H9 (cell line): ENCODE measurements around the gene ST6GAL1. TPM values are rescaled to one million over a fixed set of nuclear protein-coding genes. Genes with fewer than 3 reads are reported as not detected.
A peak's percentile ranks its signal among the peaks of the same experiment; 100 is the strongest.

Source experiments
- DNase-seq: peaks from one replicate; pipeline ENCODE4 v3.0.0-alpha.2; 2017
- H2AFZ ChIP-seq: one replicate; pipeline ENCODE4 v1.6.1; 2013; ENCODE audit warnings: mild to moderate bottlenecking, low read length, control low read depth, moderate library complexity
- H2AK5ac ChIP-seq: 2 replicates; pipeline ENCODE4 v1.6.1; 2013; ENCODE audit warnings: low read length, control low read depth, mixed read lengths; ENCODE audit not compliant: insufficient read length
- H2BK120ac ChIP-seq: one replicate; pipeline ENCODE4 v1.6.1; 2013; ENCODE audit warnings: low read depth, mild to moderate bottlenecking, low read length, control low read depth, inconsistent platforms; ENCODE audit not compliant: poor library complexity, severe bottlenecking
- H2BK12ac ChIP-seq: 2 replicates; pipeline ENCODE4 v1.6.1; 2013; ENCODE audit warnings: low read length, control low read depth, mixed read lengths, low read depth; ENCODE audit not compliant: insufficient read length
- H2BK15ac ChIP-seq: 2 replicates; pipeline ENCODE4 v1.6.1; 2013; ENCODE audit warnings: low read depth, low read length, control low read depth
- H2BK20ac ChIP-seq: one replicate; pipeline ENCODE4 v1.6.1; 2013; ENCODE audit warnings: low read depth, mild to moderate bottlenecking, low read length, control low read depth, inconsistent platforms; ENCODE audit not compliant: poor library complexity, severe bottlenecking
- H2BK5ac ChIP-seq: 2 replicates; pipeline ENCODE4 v1.6.1; 2013; ENCODE audit warnings: low read length, control low read depth, mixed read lengths; ENCODE audit not compliant: insufficient read length
- H3K14ac ChIP-seq: 2 replicates; pipeline ENCODE4 v1.6.1; 2013; ENCODE audit warnings: low read length, control low read depth; ENCODE audit not compliant: insufficient read depth
- H3K18ac ChIP-seq: 2 replicates; pipeline ENCODE4 v1.6.1; 2013; ENCODE audit warnings: low read depth, mild to moderate bottlenecking, mixed read lengths, low read length, control low read depth; ENCODE audit not compliant: insufficient read length
- H3K23ac ChIP-seq: 2 replicates; pipeline ENCODE4 v1.6.1; 2013; ENCODE audit warnings: low read length, control low read depth, mixed read lengths, low read depth; ENCODE audit not compliant: insufficient read length
- H3K23me2 ChIP-seq: 2 replicates; pipeline ENCODE4 v1.6.1; 2013; ENCODE audit warnings: low read depth, mild to moderate bottlenecking, mixed read lengths, low read length, control low read depth; ENCODE audit not compliant: insufficient read length, poor library complexity, severe bottlenecking
- H3K27ac ChIP-seq: 2 replicates; pipeline ENCODE4 v1.5.1; 2013; ENCODE audit warnings: low read length, control low read depth, mixed read lengths, low read depth; ENCODE audit not compliant: insufficient read length
- H3K27me3 ChIP-seq: 2 replicates; pipeline ENCODE4 v1.6.1; 2013; ENCODE audit warnings: low read length, control low read depth, inconsistent platforms; ENCODE audit not compliant: insufficient read depth
- H3K4ac ChIP-seq: 2 replicates; pipeline ENCODE4 v1.6.1; 2013; ENCODE audit warnings: low read depth, mild to moderate bottlenecking, control low read depth, inconsistent platforms, low read length, moderate library complexity
- H3K4me1 ChIP-seq: 2 replicates; pipeline ENCODE4 v1.6.1; 2013; ENCODE audit warnings: low read length, control low read depth, inconsistent platforms; ENCODE audit not compliant: insufficient read depth
- H3K4me2 ChIP-seq: 2 replicates; pipeline ENCODE4 v1.6.1; 2013; ENCODE audit warnings: low read length, control low read depth, mixed read lengths; ENCODE audit not compliant: insufficient read length, insufficient read depth
- H3K56ac ChIP-seq: 2 replicates; pipeline ENCODE4 v1.6.1; 2013; ENCODE audit warnings: low read depth, mild to moderate bottlenecking, mixed read lengths, low read length, control low read depth; ENCODE audit not compliant: insufficient read length
- H3K79me1 ChIP-seq: 2 replicates; pipeline ENCODE4 v1.6.1; 2013; ENCODE audit warnings: low read depth, mild to moderate bottlenecking, moderate library complexity, low read length, control low read depth, inconsistent platforms; ENCODE audit not compliant: insufficient read depth, poor library complexity, severe bottlenecking
- H3K79me2 ChIP-seq: 2 replicates; pipeline ENCODE4 v1.6.1; 2013; ENCODE audit warnings: low read length, control low read depth, inconsistent platforms; ENCODE audit not compliant: insufficient read depth
- H3K9ac ChIP-seq: 2 replicates; pipeline ENCODE4 v1.6.1; 2013; ENCODE audit warnings: low read length, control low read depth, mixed read lengths; ENCODE audit not compliant: insufficient read length; ENCODE audit errors: extremely low read depth
- H3K9me3 ChIP-seq: one replicate; pipeline ENCODE4 v1.6.1; 2013; ENCODE audit warnings: low read depth, low read length, inconsistent platforms; ENCODE audit not compliant: control insufficient read depth
- H3T11ph ChIP-seq: one replicate; pipeline ENCODE4 v1.6.1; 2013; ENCODE audit warnings: mild to moderate bottlenecking, low read length, control low read depth, inconsistent platforms
- H4K20me1 ChIP-seq: one replicate; pipeline ENCODE4 v1.6.1; 2013; ENCODE audit not compliant: control insufficient read depth, insufficient read length, insufficient read depth
- H4K5ac ChIP-seq: 2 replicates; pipeline ENCODE4 v1.6.1; 2013; ENCODE audit warnings: low read depth, mild to moderate bottlenecking, mixed read lengths, low read length, control low read depth; ENCODE audit not compliant: insufficient read length
- H4K8ac ChIP-seq: replicated peaks from 2 replicates; pipeline ENCODE4 v1.6.1; 2013; ENCODE audit warnings: low read length, control low read depth, mixed read lengths, low read depth; ENCODE audit not compliant: insufficient read length
- H4K91ac ChIP-seq: 2 replicates; pipeline ENCODE4 v1.6.1; 2013; ENCODE audit warnings: low read depth, mild to moderate bottlenecking, moderate library complexity, mixed read lengths, low read length, control low read depth; ENCODE audit not compliant: insufficient read length
- H3K27ac Mint-ChIP-seq, 3 experiments: 2 replicates in 2 of 3; 3 replicates in 1 of 3; pipeline ENCODE4 v1.8.0; 2020 to 2021; ENCODE audit warnings: mixed read lengths in 3 of 3, mild to moderate bottlenecking in 1 of 3, moderate library complexity in 1 of 3
- H3K27me3 Mint-ChIP-seq: 2 replicates; pipeline ENCODE4 v1.8.0; 2021; ENCODE audit warnings: low read depth, mild to moderate bottlenecking, moderate library complexity, mixed read lengths
- H3K36me3 Mint-ChIP-seq, 3 experiments: 2 replicates in 2 of 3; 3 replicates in 1 of 3; pipeline ENCODE4 v1.8.0; 2020 to 2021; ENCODE audit warnings: low read depth in 3 of 3, mixed read lengths in 3 of 3; ENCODE audit not compliant: insufficient read depth in 1 of 3
- H3K4me1 Mint-ChIP-seq, 2 experiments: 2 replicates each; pipeline ENCODE4 v1.8.0; 2020; ENCODE audit warnings: mixed read lengths in 2 of 2
- H3K4me3 Mint-ChIP-seq, 2 experiments: 2 replicates in 1 of 2; 3 replicates in 1 of 2; pipeline ENCODE4 v1.8.0; 2020 to 2021; ENCODE audit warnings: mild to moderate bottlenecking in 2 of 2, mixed read lengths in 2 of 2, moderate library complexity in 1 of 2
- H3K9me3 Mint-ChIP-seq, 2 experiments: 2 replicates in 1 of 2; 3 replicates in 1 of 2; pipeline ENCODE4 v1.8.0; 2020; ENCODE audit warnings: mild to moderate bottlenecking in 2 of 2, mixed read lengths in 2 of 2, moderate library complexity in 1 of 2
- CTCF ChIP-seq: fragments of 200-600 bp; sonication (generic); conservative IDR thresholded peaks from 3 replicates; pipeline ENCODE4 v1.8.0; 2021; ENCODE audit warnings: antibody characterized with exemption, mild to moderate bottlenecking
- WGBS: extraction: QIAGEN DNeasy Blood & Tissue Kit; methylation state at CpG from one replicate; pipeline ENCODE4 v1.1.7; 2013; ENCODE audit warnings: missing lambda C conversion rate, low lambda C conversion rate, mixed read lengths; ENCODE audit not compliant: insufficient read length; ENCODE audit errors: extremely low coverage; 5-methylcytosine and 5-hydroxymethylcytosine counted together
- total RNA-seq: library from RNA; stranded (reverse); gene quantifications from 2 replicates; pipeline ENCODE4 v1.2.1, GENCODE V29; 2021

ST6GAL1 gene
- total RNA-seq, 1 experiment from 2014 or later: 139 TPM

- Histone ChIP-seq H2BK12ac (no peak overlapping the region), H3K18ac (no peak overlapping the region), H3K79me2 (no peaks in the 10 kb centered on the region), H4K8ac (no peak overlapping the region), H2BK20ac (no peak overlapping the region), H2BK15ac (no peak overlapping the region), H3K4me2 (no peak overlapping the region), H3K14ac (no peak overlapping the region), H2AK5ac (no peak overlapping the region), H4K91ac (no peak overlapping the region), H3K4ac (no peak overlapping the region), H2AFZ (no peak overlapping the region), H4K20me1 (no peaks in the 10 kb centered on the region), H3K9ac (no peak overlapping the region), H3K56ac (no peak overlapping the region), H2BK5ac (no peak overlapping the region), H3K79me1 (no peaks in the 10 kb centered on the region), H3K23ac (no peak overlapping the region), H3T11ph (no peak overlapping the region), H3K27ac (no peak overlapping the region), H3K9me3 (no peaks in the 10 kb centered on the region), H3K23me2 (peaks cover 5% of the 10 kb centered on the region), H3K4me1 (peaks cover 6% of the 10 kb centered on the region), H4K5ac (no peak overlapping the region), H3K27me3 (no peaks in the 10 kb centered on the region), H2BK120ac (no peak overlapping the region)
- Mint-ChIP-seq H3K27me3 (no peaks in the 10 kb centered on the region), H3K9me3 (no peaks in the 10 kb centered on the region), H3K4me1 (peaks cover 27 to 28% of the 10 kb centered on the region in 2 experiments), H3K27ac (peak overlapping the region in 2 of 3 experiments; percentile 74 to 79; a peak in 4 of 7 replicates), H3K36me3 (peaks cover 66 to 92% (median 90%) of the 10 kb centered on the region in 3 experiments), H3K4me3 (no peak overlapping the region)
- DNase-seq: no peak
- no peak for TF ChIP-seq CTCF
- no CpG with 5 or more reads among the region's 1 CpG for WGBS
Measured at GRCh38 chr3:186971578-186971977, 41.3 kb downstream of the ST6GAL1 start.
